H1 (cell line): Measurements from ENCODE around the gene SYCE3.

Source experiments
- CEBPB ChIP-seq: IDR thresholded peaks from 2 replicates; pipeline ENCODE4 v1.6.1; 2012; ENCODE audit warnings: low read depth, low read length
- CREB1 ChIP-seq: IDR thresholded peaks from 2 replicates; pipeline ENCODE4 v1.6.1; 2012; ENCODE audit warnings: inconsistent platforms
- CTCF ChIP-seq, 3 experiments: IDR thresholded peaks; 1 replicate in 2 of 3; 2 replicates in 1 of 3; pipeline versions ENCODE4 v1.5.1 to v1.6.1; 2011; ENCODE audit warnings: low read length in 3 of 3, mild to moderate bottlenecking in 3 of 3, inconsistent platforms in 2 of 3, low read depth in 1 of 3, moderate library complexity in 1 of 3; ENCODE audit not compliant: insufficient read depth in 1 of 3; ENCODE audit errors: control extremely low read depth in 1 of 3
- EGR1 ChIP-seq: IDR thresholded peaks from 2 replicates; pipeline ENCODE4 v1.6.1; 2011; ENCODE audit warnings: low read depth, low read length, borderline replicate concordance
- EP300 ChIP-seq, 2 experiments: IDR thresholded peaks; 1 replicate in 1 of 2; 2 replicates in 1 of 2; pipeline ENCODE4 v1.6.1; 2011 to 2012; ENCODE audit warnings: low read depth in 2 of 2, low read length in 2 of 2, mild to moderate bottlenecking in 2 of 2, borderline replicate concordance in 1 of 2, inconsistent platforms in 1 of 2, moderate library complexity in 1 of 2
- EZH2 ChIP-seq: fragments of 200-600 bp; sonication (generic); IDR thresholded peaks from 2 replicates; pipeline ENCODE4 v1.7.1; 2012; ENCODE audit warnings: low read depth, mild to moderate bottlenecking, moderate library complexity, low read length, inconsistent platforms; ENCODE audit not compliant: severe bottlenecking
- MAX ChIP-seq: IDR thresholded peaks from 2 replicates; pipeline ENCODE4 v1.6.1; 2012; ENCODE audit warnings: inconsistent platforms
- SIX5 ChIP-seq: IDR thresholded peaks from 2 replicates; pipeline ENCODE4 v1.6.1; 2011; ENCODE audit warnings: mild to moderate bottlenecking, low read depth, low read length

- no peak for TF ChIP-seq CEBPB
- no peak for TF ChIP-seq SIX5
- TF ChIP-seq CREB1 = no peak
- TF ChIP-seq CTCF (IDR thresholded peaks at IDR 0.05; ENCODE audit: control extremely low read depth in 1 of 3, insufficient read depth in 1 of 3, low read depth in 1 of 3, low read length in 3 of 3) = no peak
- no peak for TF ChIP-seq EZH2
- no peak for TF ChIP-seq EGR1
- TF ChIP-seq MAX = no peak
- TF ChIP-seq EP300 (IDR thresholded peaks at IDR 0.05; ENCODE audit: borderline replicate concordance in 1 of 2, low read depth in 2 of 2, low read length in 2 of 2) = no peak
These were observed 20.2 kb downstream of the SYCE3 start for GRCh38 chr22:50542416-50542927.
